SH-SY5Y (cell line): ENCODE results near the gene ASAP2.

Experiments used
- GATA2 ChIP-seq: IDR thresholded peaks from 2 replicates; pipeline ENCODE4 v1.6.1; 2011; ENCODE audit warnings: mild to moderate bottlenecking, low read depth, low read length
- GATA3 ChIP-seq: IDR thresholded peaks from 2 replicates; pipeline ENCODE4 v1.6.1; 2011; ENCODE audit warnings: low read depth, mild to moderate bottlenecking, low read length, moderate library complexity

GRCh38 chr2:9158786-9159779 lies 47.5 kb upstream of the ASAP2 start:
- no peak for TF ChIP-seq GATA2
- no peak for TF ChIP-seq GATA3
